A673 (cell line): ENCODE data around the gene SNAPC2. TPM values are rescaled to one million over a fixed set of nuclear protein-coding genes. Genes with fewer than 3 reads are reported as not detected.
A peak's percentile ranks its signal among the peaks of the same experiment; 100 is the strongest.

Source experiments
- BruUV-seq: library from RNA; stranded (reverse); fragments of 400-500 nt; replicated peaks from 2 replicates; lab custom pipeline; 2021; lab: Mats Ljungman, UMichigan
- CTCF ChIA-PET: fragments of 300-600 bp; sonication (Branson Sonifier 250); formaldehyde crosslinking; loops from one replicate; lab custom pipeline; 2022; ENCODE audit warnings: antibody characterized with exemption; lab: Charles Lee
- POLR2A ChIA-PET: fragments of 300-600 bp; sonication (Branson Sonifier 250); formaldehyde crosslinking; loops from one replicate; lab custom pipeline; 2022; ENCODE audit warnings: antibody characterized with exemption; ENCODE audit not compliant: low non-redundant PET; lab: Charles Lee
- DNase-seq: peaks from one replicate; pipeline ENCODE4 v3.0.0-alpha.2; 2015; ENCODE audit warnings: low spot score
- H3K27ac ChIP-seq: fragments of 200-600 bp; sonication (generic); 2 replicates; pipeline ENCODE4 v1.5.1; 2016; ENCODE audit warnings: mixed run types, low read depth, mild to moderate bottlenecking, mixed read lengths, antibody characterized with exemption, low read length; ENCODE audit not compliant: poor library complexity, severe bottlenecking
- H3K27me3 ChIP-seq: fragments of 200-600 bp; sonication (generic); replicated peaks from 2 replicates; pipeline ENCODE4 v1.6.1; 2017; ENCODE audit warnings: mixed run types, low read depth, mild to moderate bottlenecking, mixed read lengths, antibody characterized with exemption, low read length; ENCODE audit not compliant: insufficient read depth, poor library complexity
- H3K36me3 ChIP-seq: fragments of 200-600 bp; sonication (generic); 2 replicates; pipeline ENCODE4 v1.6.1; 2016; ENCODE audit warnings: mixed run types, mild to moderate bottlenecking, mixed read lengths, antibody characterized with exemption, low read length; ENCODE audit not compliant: insufficient read depth, poor library complexity, severe bottlenecking
- H3K4me1 ChIP-seq: fragments of 200-600 bp; sonication (generic); 2 replicates; pipeline ENCODE4 v1.6.1; 2017; ENCODE audit warnings: mixed run types, mild to moderate bottlenecking, mixed read lengths, antibody characterized with exemption, low read length; ENCODE audit not compliant: insufficient read depth, poor library complexity, severe bottlenecking
- H3K4me3 ChIP-seq: fragments of 200-600 bp; sonication (generic); 2 replicates; pipeline ENCODE4 v1.5.1; 2016; ENCODE audit warnings: low read depth, mixed run types, mild to moderate bottlenecking, mixed read lengths, low read length; ENCODE audit not compliant: poor library complexity, severe bottlenecking
- H3K9me3 ChIP-seq: fragments of 200-600 bp; sonication (generic); 2 replicates; pipeline ENCODE4 v1.6.1; 2016; ENCODE audit warnings: mixed run types, low read depth, mild to moderate bottlenecking, mixed read lengths, antibody characterized with exemption, low read length; ENCODE audit not compliant: poor library complexity, severe bottlenecking
- CTCF ChIP-seq: fragments of 300-800, 200-600 bp; sonication (generic); conservative IDR thresholded peaks from 2 replicates; pipeline ENCODE4 v1.5.1; 2017; ENCODE audit warnings: low read depth, mild to moderate bottlenecking, antibody characterized with exemption, low read length, moderate library complexity, mixed read lengths
- EZH2 ChIP-seq: fragments of 200-600 bp; sonication (generic); IDR thresholded peaks from 2 replicates; pipeline ENCODE4 v1.6.1; 2017; ENCODE audit warnings: borderline replicate concordance, low read depth, mild to moderate bottlenecking, mixed read lengths, antibody characterized with exemption, low read length; ENCODE audit not compliant: poor library complexity, severe bottlenecking
- intact Hi-C: fragments of 100-400 bp; cut with micrococcal nuclease; formaldehyde crosslinking; loops from one replicate; pipeline ENCODE4 v1.10.0; 2022; ENCODE audit not compliant: unreplicated experiment
- total RNA-seq: library from RNA; stranded (reverse); gene quantifications from 2 replicates; pipeline ENCODE4 v1.2.3, GENCODE V29; 2021

Gene SNAPC2
- total RNA-seq, 1 experiment from 2014 or later = 30.2 TPM

GRCh38 chr19:7883796-7884570 is 36.2 kb upstream of the SNAPC2 start:
- H3K27ac ChIP-seq = no peak overlapping the region
- no peaks in the 10 kb centered on the region for H3K36me3 ChIP-seq
- no TSS peak for BruUV-seq
- intact Hi-C loops = no loop called here
- ChIA-PET POLR2A (no interaction called here), CTCF (interaction anchor here (0.6 to 0.8 kb wide), 2 partner anchors 15 to 60 kb away, joined by 6 to 9 read pairs; no protein-coding TSS in a partner anchor)
- no peak for DNase-seq
- TF ChIP-seq EZH2 = no peak
- no peak for TF ChIP-seq CTCF
- no peaks in the 10 kb centered on the region for H3K27me3 ChIP-seq
- no peaks in the 10 kb centered on the region for H3K4me1 ChIP-seq
- no peak overlapping the region for H3K4me3 ChIP-seq
- H3K9me3 ChIP-seq = no peaks in the 10 kb centered on the region

GRCh38 chr19:7885818-7886217 is 34.3 kb upstream of the SNAPC2 start:
- H3K27me3 ChIP-seq = no peaks in the 10 kb centered on the region
- no peaks in the 10 kb centered on the region for H3K36me3 ChIP-seq
- ChIA-PET CTCF (no interaction called here), POLR2A (no interaction called here)
- intact Hi-C loops = no loop called here
- BruUV-seq = no TSS peak
- no peak overlapping the region for H3K4me3 ChIP-seq
- TF ChIP-seq CTCF = no peak
- no peak for TF ChIP-seq EZH2
- no peak overlapping the region for H3K27ac ChIP-seq
- H3K9me3 ChIP-seq = no peaks in the 10 kb centered on the region
- H3K4me1 ChIP-seq = no peaks in the 10 kb centered on the region
- no peak for DNase-seq

- ChIA-PET POLR2A (interaction anchor here (0.7 kb wide), 1 partner anchor 16 kb away, joined by 4 read pairs; the partner anchor contains the start of gene MAP2K7), CTCF (interaction anchor here (1.0 kb wide), 2 partner anchors 35 to 56 kb away, joined by 3 to 5 read pairs; no protein-coding TSS in a partner anchor)
- Histone ChIP-seq H3K27me3 (no peaks in the 10 kb centered on the region), H3K4me1 (no peaks in the 10 kb centered on the region), H3K9me3 (no peaks in the 10 kb centered on the region), H3K27ac (no peak overlapping the region), H3K36me3 (no peaks in the 10 kb centered on the region), H3K4me3 (peak overlapping the region; percentile 48)
- no peak for TF ChIP-seq EZH2
- TF ChIP-seq CTCF = no peak
- no TSS peak for BruUV-seq
- intact Hi-C loops = no loop called here
- DNase-seq = no peak
Observed at GRCh38 chr19:7887408-7888144, 32.6 kb upstream of the SNAPC2 start.
